Loucy (cell line): ENCODE data around the gene PLEKHH1.

Experiments
- H2AFZ ChIP-seq: fragments of 200-600 bp; sonication (generic); 2 replicates; pipeline ENCODE4 v1.6.0; 2016; ENCODE audit warnings: antibody characterized with exemption, mild to moderate bottlenecking, low read length, moderate library complexity
- H3F3A ChIP-seq: fragments of 200-600 bp; 2 replicates; pipeline ENCODE4 v1.6.0; 2016; ENCODE audit warnings: antibody characterized with exemption, low read depth, mild to moderate bottlenecking
- H3K27me3 ChIP-seq: fragments of 200-600 bp; sonication (generic); 2 replicates; pipeline ENCODE4 v1.6.1; 2014; ENCODE audit warnings: low read length, mild to moderate bottlenecking; ENCODE audit not compliant: insufficient read depth, poor library complexity, severe bottlenecking
- H3K36me3 ChIP-seq: fragments of 200-600 bp; sonication (generic); 2 replicates; pipeline ENCODE4 v1.6.1; 2016; ENCODE audit warnings: low read length; ENCODE audit not compliant: insufficient read depth
- H3K4me1 ChIP-seq: fragments of 200-600 bp; sonication (generic); 2 replicates; pipeline ENCODE4 v1.5.1; 2014; ENCODE audit warnings: low read length, mild to moderate bottlenecking; ENCODE audit not compliant: insufficient read depth, poor library complexity, severe bottlenecking
- H3K4me2 ChIP-seq: fragments of 200-600 bp; sonication (generic); 2 replicates; pipeline ENCODE4 v1.6.0; 2014; ENCODE audit warnings: antibody characterized with exemption, low read length, low read depth, mild to moderate bottlenecking; ENCODE audit not compliant: poor library complexity, severe bottlenecking
- H3K4me3 ChIP-seq: fragments of 200-600 bp; sonication (generic); 2 replicates; pipeline ENCODE4 v1.5.1; 2014; ENCODE audit warnings: low read length, mild to moderate bottlenecking, mixed read lengths; ENCODE audit not compliant: poor library complexity, severe bottlenecking
- H3K79me2 ChIP-seq: fragments of 200-600 bp; sonication (generic); 2 replicates; pipeline ENCODE4 v1.6.1; 2014; ENCODE audit warnings: low read length; ENCODE audit not compliant: insufficient read depth
- H3K9ac ChIP-seq: fragments of 200-600 bp; sonication (generic); 2 replicates; pipeline ENCODE4 v1.6.0; 2014; ENCODE audit warnings: mild to moderate bottlenecking, low read depth, low read length, moderate library complexity; ENCODE audit not compliant: poor library complexity, severe bottlenecking
- H3K9me2 ChIP-seq: fragments of 200-600 bp; sonication (generic); replicated peaks from 2 replicates; pipeline ENCODE4 v1.6.1; 2016; ENCODE audit warnings: low read depth, low read length, mixed read lengths
- H3K9me3 ChIP-seq: fragments of 200-600 bp; sonication (generic); 2 replicates; pipeline ENCODE4 v1.6.1; 2014; ENCODE audit warnings: mild to moderate bottlenecking, antibody characterized with exemption, low read length, low read depth; ENCODE audit not compliant: insufficient read depth
- H4K20me1 ChIP-seq: fragments of 200-600 bp; sonication (generic); 2 replicates; pipeline ENCODE4 v1.6.0; 2014; ENCODE audit warnings: antibody characterized with exemption, low read length, mild to moderate bottlenecking; ENCODE audit not compliant: insufficient read depth, poor library complexity, severe bottlenecking
- EZH2phosphoT487 ChIP-seq: fragments of 200-600 bp; IDR thresholded peaks from 2 replicates; pipeline ENCODE4 v1.6.1; 2018; ENCODE audit warnings: antibody characterized with exemption, mild to moderate bottlenecking, moderate library complexity, borderline replicate concordance
- TF ChIP-seq, protein P1 (sequence below): fragments of 200-600 bp; sonication (generic); conservative IDR thresholded peaks from 2 replicates; pipeline ENCODE4 v1.5.1; 2014; ENCODE audit warnings: mild to moderate bottlenecking, antibody characterized with exemption, low read length

The PLEKHH1 gene

DNA sequence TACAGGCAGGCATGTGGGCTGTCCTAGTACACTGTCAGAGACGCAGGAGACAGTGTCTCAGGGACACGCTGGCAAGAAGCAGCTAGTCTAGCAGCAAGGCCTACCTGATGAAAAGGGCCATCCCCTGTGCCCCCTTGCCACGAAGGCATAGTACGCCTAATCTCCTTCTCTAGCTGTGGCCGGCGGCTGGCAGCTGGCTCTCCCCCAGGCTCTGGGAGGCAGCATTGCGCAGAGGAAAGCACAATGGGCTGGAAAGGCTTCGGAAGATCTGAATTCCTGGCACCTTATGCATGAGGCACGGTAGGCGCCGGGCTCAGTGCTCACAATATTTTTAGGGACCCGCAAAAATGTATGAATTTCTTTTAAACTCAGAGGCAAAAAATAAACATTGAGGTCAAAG, 16.0 kb upstream of the PLEKHH1 start:
- H3K9me2 ChIP-seq, result no peaks in the 10 kb centered on the region
- no peaks in the 10 kb centered on the region for H3K79me2 ChIP-seq
- no peaks in the 10 kb centered on the region for H4K20me1 ChIP-seq
- peaks cover 5% of the 10 kb centered on the region; the same call in 1 of the 2 replicates for H3F3A ChIP-seq
- no peak overlapping the region for H2AFZ ChIP-seq
- H3K9me3 ChIP-seq, result no peaks in the 10 kb centered on the region
- no peaks in the 10 kb centered on the region for H3K36me3 ChIP-seq
- no peak overlapping the region for H3K4me2 ChIP-seq
- H3K4me1 ChIP-seq, result no peaks in the 10 kb centered on the region
- no peak overlapping the region for H3K9ac ChIP-seq
- no peak for TF ChIP-seq EZH2phosphoT487
- TF ChIP-seq, protein P1, sequence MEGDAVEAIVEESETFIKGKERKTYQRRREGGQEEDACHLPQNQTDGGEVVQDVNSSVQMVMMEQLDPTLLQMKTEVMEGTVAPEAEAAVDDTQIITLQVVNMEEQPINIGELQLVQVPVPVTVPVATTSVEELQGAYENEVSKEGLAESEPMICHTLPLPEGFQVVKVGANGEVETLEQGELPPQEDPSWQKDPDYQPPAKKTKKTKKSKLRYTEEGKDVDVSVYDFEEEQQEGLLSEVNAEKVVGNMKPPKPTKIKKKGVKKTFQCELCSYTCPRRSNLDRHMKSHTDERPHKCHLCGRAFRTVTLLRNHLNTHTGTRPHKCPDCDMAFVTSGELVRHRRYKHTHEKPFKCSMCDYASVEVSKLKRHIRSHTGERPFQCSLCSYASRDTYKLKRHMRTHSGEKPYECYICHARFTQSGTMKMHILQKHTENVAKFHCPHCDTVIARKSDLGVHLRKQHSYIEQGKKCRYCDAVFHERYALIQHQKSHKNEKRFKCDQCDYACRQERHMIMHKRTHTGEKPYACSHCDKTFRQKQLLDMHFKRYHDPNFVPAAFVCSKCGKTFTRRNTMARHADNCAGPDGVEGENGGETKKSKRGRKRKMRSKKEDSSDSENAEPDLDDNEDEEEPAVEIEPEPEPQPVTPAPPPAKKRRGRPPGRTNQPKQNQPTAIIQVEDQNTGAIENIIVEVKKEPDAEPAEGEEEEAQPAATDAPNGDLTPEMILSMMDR, result no peak
- no peak overlapping the region for H3K4me3 ChIP-seq
- peaks cover 28% of the 10 kb centered on the region for H3K27me3 ChIP-seq

- Histone ChIP-seq H3K9ac (no peak overlapping the region), H3K9me2 (no peaks in the 10 kb centered on the region), H3K4me3 (no peak overlapping the region), H2AFZ (no peak overlapping the region), H3F3A (no peaks in the 10 kb centered on the region), H3K36me3 (no peaks in the 10 kb centered on the region), H3K27me3 (peaks cover 41% of the 10 kb centered on the region), H3K79me2 (no peaks in the 10 kb centered on the region), H3K9me3 (no peaks in the 10 kb centered on the region), H3K4me1 (peaks cover under 1% of the 10 kb centered on the region), H4K20me1 (no peaks in the 10 kb centered on the region), H3K4me2 (no peak overlapping the region)
- TF ChIP-seq, protein P1, result no peak
- no peak for TF ChIP-seq EZH2phosphoT487
These were observed 13.7 kb upstream of the PLEKHH1 start for GRCh38 chr14:67519406-67519805.

DNA sequence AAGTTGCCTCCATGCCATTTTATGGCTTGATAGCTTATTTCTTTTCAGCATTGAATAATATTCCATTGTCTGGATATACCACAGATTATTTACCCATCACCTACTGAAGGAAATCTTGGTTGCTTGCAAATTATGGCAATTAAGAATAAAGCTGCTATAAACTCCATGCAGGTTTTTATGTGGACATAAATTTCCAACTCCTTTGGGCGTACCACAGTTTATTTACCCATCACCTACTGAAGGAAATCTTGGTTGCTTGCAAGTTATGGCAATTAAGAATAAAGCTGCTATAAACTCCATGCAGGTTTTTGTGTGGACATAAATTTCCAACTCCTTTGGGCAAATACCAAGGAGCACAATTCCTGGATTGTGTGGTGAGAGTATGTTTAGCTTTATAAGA, 12.6 kb upstream of the PLEKHH1 start:
- Histone ChIP-seq H3K9me2 (no peaks in the 10 kb centered on the region), H3K79me2 (no peaks in the 10 kb centered on the region), H3K4me3 (no peak overlapping the region), H3K4me2 (no peak overlapping the region), H3K36me3 (no peaks in the 10 kb centered on the region), H4K20me1 (no peaks in the 10 kb centered on the region), H3K9me3 (no peaks in the 10 kb centered on the region), H3K4me1 (peaks cover 5% of the 10 kb centered on the region), H3K9ac (no peak overlapping the region), H3K27me3 (peaks cover 41% of the 10 kb centered on the region), H2AFZ (no peak overlapping the region), H3F3A (no peaks in the 10 kb centered on the region)
- TF ChIP-seq EZH2phosphoT487, result no peak
- TF ChIP-seq, protein P1, result no peak
